Measurements from ENCODE around the gene MARCHF6. TPM values are rescaled to one million over a fixed set of nuclear protein-coding genes. Genes with fewer than 3 reads are reported as not detected.
"Not testable (repeated sequence)": the region's sequence is repeated elsewhere in the genome, so short reads cannot be mapped to it uniquely, and the experiment has no call there.

Gene MARCHF6
- total RNA-seq, 1 experiment from 2014 or later, result 129 TPM

DNA sequence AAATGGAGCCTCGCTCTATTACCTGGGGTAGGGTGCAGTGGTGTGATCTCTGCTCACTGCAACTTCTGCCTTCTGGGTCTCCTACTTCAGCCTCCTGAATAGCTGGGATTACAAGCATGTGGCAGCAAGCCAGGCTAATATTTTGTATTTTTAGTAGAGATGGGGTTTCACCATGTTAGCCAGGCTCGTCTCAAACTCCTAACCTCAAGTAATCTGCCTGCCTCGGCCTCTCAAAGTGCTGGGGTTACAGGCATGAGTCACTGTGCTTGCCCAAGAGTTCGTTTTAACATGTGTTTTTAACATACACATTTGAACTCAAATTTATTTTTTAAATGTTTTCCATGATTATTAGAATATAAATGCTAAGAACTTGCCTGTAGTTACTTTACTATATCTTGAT is 34.2 kb downstream of the MARCHF6 start:
- TF ChIP-seq, protein P1, sequence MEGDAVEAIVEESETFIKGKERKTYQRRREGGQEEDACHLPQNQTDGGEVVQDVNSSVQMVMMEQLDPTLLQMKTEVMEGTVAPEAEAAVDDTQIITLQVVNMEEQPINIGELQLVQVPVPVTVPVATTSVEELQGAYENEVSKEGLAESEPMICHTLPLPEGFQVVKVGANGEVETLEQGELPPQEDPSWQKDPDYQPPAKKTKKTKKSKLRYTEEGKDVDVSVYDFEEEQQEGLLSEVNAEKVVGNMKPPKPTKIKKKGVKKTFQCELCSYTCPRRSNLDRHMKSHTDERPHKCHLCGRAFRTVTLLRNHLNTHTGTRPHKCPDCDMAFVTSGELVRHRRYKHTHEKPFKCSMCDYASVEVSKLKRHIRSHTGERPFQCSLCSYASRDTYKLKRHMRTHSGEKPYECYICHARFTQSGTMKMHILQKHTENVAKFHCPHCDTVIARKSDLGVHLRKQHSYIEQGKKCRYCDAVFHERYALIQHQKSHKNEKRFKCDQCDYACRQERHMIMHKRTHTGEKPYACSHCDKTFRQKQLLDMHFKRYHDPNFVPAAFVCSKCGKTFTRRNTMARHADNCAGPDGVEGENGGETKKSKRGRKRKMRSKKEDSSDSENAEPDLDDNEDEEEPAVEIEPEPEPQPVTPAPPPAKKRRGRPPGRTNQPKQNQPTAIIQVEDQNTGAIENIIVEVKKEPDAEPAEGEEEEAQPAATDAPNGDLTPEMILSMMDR (conservative IDR thresholded peaks at IDR 0.05; ENCODE audit: low read depth, low read length), result no peak
- H3K27ac ChIP-seq (ENCODE audit: low read depth, low read length, poor library complexity, severe bottlenecking), result no peak overlapping the region
- BruUV-seq (replicated peaks), result no TSS peak
- H3K9me3 ChIP-seq (ENCODE audit: low read depth, low read length, poor library complexity, severe bottlenecking), result no peaks in the 10 kb centered on the region
- H3K27me3 ChIP-seq (replicated peaks; ENCODE audit: insufficient read depth, low read depth, low read length, poor library complexity), result no peaks in the 10 kb centered on the region
- ChIA-PET POLR2A (ENCODE audit: low non-redundant PET) (no interaction called here), CTCF (no interaction called here)
- DNase-seq (ENCODE audit: low spot score), result no peak
- intact Hi-C loops (cut with micrococcal nuclease; ENCODE audit: unreplicated experiment), result no loop called here
- H3K4me3 ChIP-seq (ENCODE audit: low read depth, low read length, poor library complexity, severe bottlenecking), result no peak overlapping the region
- H3K4me1 ChIP-seq (ENCODE audit: insufficient read depth, low read length, poor library complexity, severe bottlenecking), result no peaks in the 10 kb centered on the region
- H3K36me3 ChIP-seq (ENCODE audit: insufficient read depth, low read length, poor library complexity, severe bottlenecking), result peaks cover 37% of the 10 kb centered on the region

DNA sequence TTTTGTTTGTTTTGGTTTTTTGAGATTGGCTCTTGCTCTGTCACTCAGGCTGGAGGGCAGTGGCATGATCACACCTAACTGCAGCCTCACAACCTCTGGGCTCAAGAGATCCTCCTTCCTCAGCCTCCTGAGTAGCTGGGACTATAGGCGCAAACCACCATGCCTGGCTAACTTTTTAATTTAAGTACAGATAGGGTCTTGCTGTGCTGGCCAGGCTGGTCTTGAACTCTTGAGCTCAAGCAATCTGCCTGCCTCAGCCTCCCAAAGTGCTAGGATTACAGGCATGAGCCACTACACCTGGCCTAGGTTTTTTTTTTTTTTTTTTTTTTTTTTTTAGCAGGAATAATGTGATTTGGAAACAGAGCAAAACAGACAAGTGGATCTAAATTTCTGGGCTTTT is 37.6 kb downstream of the MARCHF6 start:
- no peak overlapping the region for H3K27ac ChIP-seq (ENCODE audit: low read depth, low read length, poor library complexity, severe bottlenecking)
- no TSS peak for BruUV-seq (replicated peaks)
- DNase-seq (ENCODE audit: low spot score), result no peak
- CTCF ChIA-PET, result no interaction called here
- H3K4me1 ChIP-seq (ENCODE audit: insufficient read depth, low read length, poor library complexity, severe bottlenecking), result no peaks in the 10 kb centered on the region
- H3K27me3 ChIP-seq (replicated peaks; ENCODE audit: insufficient read depth, low read depth, low read length, poor library complexity), result no peaks in the 10 kb centered on the region
- TF ChIP-seq, protein P1 (conservative IDR thresholded peaks at IDR 0.05; ENCODE audit: low read depth, low read length), result no peak
- no peak for TF ChIP-seq EZH2 (IDR thresholded peaks at IDR 0.05; ENCODE audit: borderline replicate concordance, low read depth, low read length, poor library complexity, severe bottlenecking)
- intact Hi-C loops (cut with micrococcal nuclease; ENCODE audit: unreplicated experiment), result no loop called here
- POLR2A ChIA-PET (ENCODE audit: low non-redundant PET), result no interaction called here
- peaks cover 48% of the 10 kb centered on the region for H3K36me3 ChIP-seq (ENCODE audit: insufficient read depth, low read length, poor library complexity, severe bottlenecking)
- H3K9me3 ChIP-seq (ENCODE audit: low read depth, low read length, poor library complexity, severe bottlenecking), result no peaks in the 10 kb centered on the region
- H3K4me3 ChIP-seq (ENCODE audit: low read depth, low read length, poor library complexity, severe bottlenecking), result no peak overlapping the region

DNA sequence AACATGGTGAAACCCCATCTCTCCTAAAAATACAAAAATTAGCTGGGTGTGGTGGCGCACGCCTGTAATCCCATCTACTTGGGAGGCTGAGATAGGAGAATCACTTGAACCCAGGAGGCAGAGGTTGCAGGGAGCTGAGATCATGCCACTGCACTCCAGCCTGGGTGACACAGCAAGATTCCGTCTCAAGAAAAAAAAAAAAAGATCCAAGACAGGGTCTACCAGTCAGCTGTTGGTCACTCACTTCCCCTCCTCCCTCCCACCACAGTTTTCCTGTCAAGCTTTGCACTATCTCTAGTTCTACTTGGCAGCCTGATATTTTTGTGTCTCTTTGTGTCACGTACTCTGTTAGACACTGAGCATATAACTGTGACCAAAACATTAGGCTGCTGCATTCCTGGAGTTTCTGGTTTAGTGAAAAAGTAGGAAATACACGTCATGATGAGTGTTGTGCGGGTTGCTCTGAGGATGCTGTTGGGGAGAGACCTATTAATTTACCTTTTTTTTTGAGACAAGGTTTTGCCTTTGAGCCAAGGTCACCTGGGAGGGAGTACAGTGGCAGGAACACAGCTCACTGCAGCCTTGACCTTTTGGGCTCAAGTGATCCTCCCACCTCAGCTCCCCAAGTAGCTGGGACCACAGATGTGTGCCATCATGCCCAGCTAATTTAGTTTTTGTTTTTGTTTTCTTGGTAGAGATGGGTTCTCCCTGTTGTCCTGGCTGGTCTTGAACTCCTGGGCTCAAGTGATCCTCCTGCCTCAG is 39.3 kb downstream of the MARCHF6 start:
- CTCF ChIA-PET; H3K27me3 ChIP-seq (replicated peaks; ENCODE audit: insufficient read depth, low read depth, low read length, poor library complexity); intact Hi-C loops (cut with micrococcal nuclease; ENCODE audit: unreplicated experiment); H3K4me1 ChIP-seq (ENCODE audit: insufficient read depth, low read length, poor library complexity, severe bottlenecking); POLR2A ChIA-PET (ENCODE audit: low non-redundant PET); DNase-seq (ENCODE audit: low spot score); H3K4me3 ChIP-seq (ENCODE audit: low read depth, low read length, poor library complexity, severe bottlenecking); H3K27ac ChIP-seq (ENCODE audit: low read depth, low read length, poor library complexity, severe bottlenecking); H3K9me3 ChIP-seq (ENCODE audit: low read depth, low read length, poor library complexity, severe bottlenecking); BruUV-seq (replicated peaks): not testable (repeated sequence)
- H3K36me3 ChIP-seq (ENCODE audit: insufficient read depth, low read length, poor library complexity, severe bottlenecking), result peaks cover 46% of the 10 kb centered on the region

DNA sequence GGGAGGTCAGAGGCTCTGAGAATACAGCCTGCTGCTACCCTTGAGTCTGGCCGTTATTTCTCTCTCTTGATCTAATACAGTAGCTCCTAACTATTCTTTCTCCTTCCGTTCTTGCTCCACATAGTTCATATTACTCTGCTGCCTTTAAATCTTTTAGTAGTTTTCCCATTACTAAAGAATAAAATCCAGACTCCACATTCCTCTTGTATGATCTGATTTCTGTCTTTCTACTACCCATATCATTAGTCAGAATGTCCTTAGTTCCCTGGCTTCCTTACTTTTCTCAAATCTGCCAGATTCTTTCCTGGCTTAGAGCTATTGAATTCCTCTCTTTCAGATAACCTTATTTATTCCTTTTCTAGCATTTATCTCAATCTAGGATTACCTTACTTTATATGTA is 40.0 kb downstream of the MARCHF6 start:
- DNase-seq (ENCODE audit: low spot score), result no peak

More for the DNA sequence above, 40.0 kb downstream of the MARCHF6 start:
- no peak overlapping the region for H3K4me3 ChIP-seq (ENCODE audit: low read depth, low read length, poor library complexity, severe bottlenecking)
- H3K4me1 ChIP-seq (ENCODE audit: insufficient read depth, low read length, poor library complexity, severe bottlenecking), result no peaks in the 10 kb centered on the region
- H3K9me3 ChIP-seq (ENCODE audit: low read depth, low read length, poor library complexity, severe bottlenecking), result no peaks in the 10 kb centered on the region
- H3K36me3 ChIP-seq (ENCODE audit: insufficient read depth, low read length, poor library complexity, severe bottlenecking), result peaks cover 51% of the 10 kb centered on the region
- CTCF ChIA-PET, result no interaction called here
- intact Hi-C loops (cut with micrococcal nuclease; ENCODE audit: unreplicated experiment), result no loop called here
- no peak overlapping the region for H3K27ac ChIP-seq (ENCODE audit: low read depth, low read length, poor library complexity, severe bottlenecking)
- TF ChIP-seq, protein P1 (conservative IDR thresholded peaks at IDR 0.05; ENCODE audit: low read depth, low read length), result no peak
- no peak for TF ChIP-seq EZH2 (IDR thresholded peaks at IDR 0.05; ENCODE audit: borderline replicate concordance, low read depth, low read length, poor library complexity, severe bottlenecking)
- POLR2A ChIA-PET (ENCODE audit: low non-redundant PET), result no interaction called here
- no TSS peak for BruUV-seq (replicated peaks)
- H3K27me3 ChIP-seq (replicated peaks; ENCODE audit: insufficient read depth, low read depth, low read length, poor library complexity), result no peaks in the 10 kb centered on the region
